HCT116 (cell line): ENCODE measurements around the gene SLC9A7.

Experiments
- CEBPB ChIP-seq: IDR thresholded peaks from 2 replicates; pipeline ENCODE4 v1.6.1; 2012; ENCODE audit warnings: low read depth
- CTCF ChIP-seq, 3 experiments: fragments of 200-600 bp in 1 of 3; sonication (generic) in 1 of 3; IDR thresholded peaks in 2 of 3; conservative IDR thresholded peaks in 1 of 3; 2 replicates each; pipeline ENCODE4 v1.5.1; 2012 to 2017; ENCODE audit warnings: low read depth in 2 of 3, low read length in 2 of 3, antibody characterized with exemption in 1 of 3, borderline replicate concordance in 1 of 3, control low read depth in 1 of 3, mild to moderate bottlenecking in 1 of 3, mixed read lengths in 1 of 3, mixed run types in 1 of 3, moderate library complexity in 1 of 3; ENCODE audit not compliant: insufficient read depth in 1 of 3
- EGR1 ChIP-seq: IDR thresholded peaks from 2 replicates; pipeline ENCODE4 v1.6.1; 2012; ENCODE audit warnings: low read depth
- EZH2 ChIP-seq: fragments of 200-600 bp; sonication (generic); IDR thresholded peaks from 2 replicates; pipeline ENCODE4 v1.6.1; 2017; ENCODE audit warnings: antibody characterized with exemption, mixed run types
- EZH2phosphoT487 ChIP-seq: fragments of 200-600 bp; IDR thresholded peaks from 2 replicates; pipeline ENCODE4 v1.6.1; 2018; ENCODE audit warnings: antibody characterized with exemption, borderline replicate concordance
- POLR2A ChIP-seq: IDR thresholded peaks from 2 replicates; pipeline ENCODE4 v1.7.0; 2011; ENCODE audit warnings: borderline replicate concordance; ENCODE audit not compliant: insufficient read depth, insufficient read length; ENCODE audit errors: extremely low read depth
- POLR2AphosphoS5 ChIP-seq: IDR thresholded peaks from 2 replicates; pipeline ENCODE4 v1.6.1; 2011; ENCODE audit warnings: mild to moderate bottlenecking, low read depth, low read length, moderate library complexity
- RAD21 ChIP-seq: IDR thresholded peaks from 2 replicates; pipeline ENCODE4 v1.6.1; 2012; ENCODE audit warnings: low read depth, mild to moderate bottlenecking
- REST ChIP-seq: IDR thresholded peaks from 2 replicates; pipeline ENCODE4 v1.6.1; 2012; ENCODE audit warnings: low read depth
- SIN3A ChIP-seq: IDR thresholded peaks from 2 replicates; pipeline ENCODE4 v1.6.1; 2012; ENCODE audit warnings: low read depth
- SRF ChIP-seq: IDR thresholded peaks from 2 replicates; pipeline ENCODE4 v1.6.1; 2012; ENCODE audit warnings: low read depth
- ZFX ChIP-seq: fragments of 450-650 bp; IDR thresholded peaks from 2 replicates; pipeline ENCODE4 v1.6.1; 2017
- ZNF274 ChIP-seq: fragments of 200-500 bp; sonication (Bioruptor generic); IDR thresholded peaks from 2 replicates; pipeline ENCODE4 v1.6.1; 2014; ENCODE audit warnings: mild to moderate bottlenecking, low read depth, low read length, inconsistent platforms

GRCh38 chrX:46782034-46782433, 23.1 kb upstream of the SLC9A7 start:
- no peak for TF ChIP-seq CTCF (IDR thresholded peaks at IDR 0.05 in 2 of 3, conservative IDR thresholded peaks at IDR 0.05 in 1 of 3; ENCODE audit: borderline replicate concordance in 1 of 3, insufficient read depth in 1 of 3, low read depth in 2 of 3, low read length in 2 of 3)
- TF ChIP-seq EGR1: no peak
- no peak for TF ChIP-seq SRF
- no peak for TF ChIP-seq EZH2phosphoT487
- TF ChIP-seq RAD21: no peak
- TF ChIP-seq ZNF274: no peak
- no peak for TF ChIP-seq CEBPB
- no peak for TF ChIP-seq EZH2
- TF ChIP-seq POLR2A: no peak
- TF ChIP-seq REST: no peak
- no peak for TF ChIP-seq ZFX
- TF ChIP-seq POLR2AphosphoS5: no peak
- no peak for TF ChIP-seq SIN3A
